PC-9 (cell line): ENCODE results near the gene TTC24. TPM values are rescaled to one million over a fixed set of nuclear protein-coding genes. Genes with fewer than 3 reads are reported as not detected.

ENCODE experiments used
- BruUV-seq: library from RNA; stranded (reverse); fragments of 400-500 nt; replicated peaks from 2 replicates; lab custom pipeline; 2021; lab: Mats Ljungman, UMichigan
- CTCF ChIA-PET: fragments of 300-600 bp; sonication (Branson Sonifier 250); formaldehyde crosslinking; loops from one replicate; lab custom pipeline; 2022; ENCODE audit warnings: antibody characterized with exemption; lab: Charles Lee
- POLR2A ChIA-PET: fragments of 300-600 bp; sonication (Branson Sonifier 250); formaldehyde crosslinking; loops from one replicate; lab custom pipeline; 2022; ENCODE audit warnings: antibody characterized with exemption; ENCODE audit not compliant: unreplicated experiment; lab: Charles Lee
- DNase-seq, 2 experiments: peaks; one replicate each; pipeline versions ENCODE4 v3.0.0 to v3.0.0-alpha.2; 2015 to 2022; ENCODE audit warnings: mixed read lengths in 1 of 2
- H2AFZ ChIP-seq: fragments of 200-600 bp; sonication (generic); 2 replicates; pipeline ENCODE4 v1.8.1; 2017; ENCODE audit warnings: antibody characterized with exemption
- H3F3A ChIP-seq: fragments of 200-600 bp; sonication (generic); 2 replicates; pipeline ENCODE4 v1.8.1; 2017; ENCODE audit warnings: antibody characterized with exemption, mild to moderate bottlenecking, low read depth; ENCODE audit not compliant: insufficient read depth
- H3K27ac ChIP-seq: fragments of 200-600 bp; sonication (generic); 2 replicates; pipeline ENCODE4 v1.6.1; 2016; ENCODE audit warnings: mixed run types
- H3K27me3 ChIP-seq: fragments of 200-600 bp; sonication (generic); 2 replicates; pipeline ENCODE4 v1.6.1; 2016; ENCODE audit warnings: low read depth, mixed run types; ENCODE audit not compliant: insufficient read depth
- H3K36me3 ChIP-seq: fragments of 200-600 bp; sonication (generic); 2 replicates; pipeline ENCODE4 v1.6.1; 2016; ENCODE audit warnings: low read depth, mixed run types
- H3K4me1 ChIP-seq: fragments of 200-600 bp; sonication (generic); replicated peaks from 2 replicates; pipeline ENCODE4 v1.6.1; 2016; ENCODE audit warnings: mixed run types; ENCODE audit not compliant: insufficient read depth
- H3K4me2 ChIP-seq: fragments of 200-600 bp; sonication (generic); 2 replicates; pipeline ENCODE4 v1.6.1; 2017; ENCODE audit warnings: mixed run types
- H3K4me3 ChIP-seq: fragments of 200-600 bp; sonication (generic); 2 replicates; pipeline ENCODE4 v1.6.1; 2016; ENCODE audit warnings: mixed run types
- H3K79me2 ChIP-seq: fragments of 200-600 bp; sonication (generic); 2 replicates; pipeline ENCODE4 v1.6.1; 2017; ENCODE audit warnings: low read depth, mixed run types
- H3K9me2 ChIP-seq: fragments of 200-600 bp; sonication (generic); 2 replicates; pipeline ENCODE4 v1.8.1; 2017; ENCODE audit warnings: mild to moderate bottlenecking; ENCODE audit not compliant: insufficient read depth
- H3K9me3 ChIP-seq: fragments of 200-600 bp; sonication (generic); 2 replicates; pipeline ENCODE4 v1.8.1; 2016; ENCODE audit warnings: low read depth; ENCODE audit not compliant: insufficient read depth
- H4K20me1 ChIP-seq: fragments of 200-600 bp; sonication (generic); 2 replicates; pipeline ENCODE4 v1.8.1; 2017; ENCODE audit not compliant: insufficient read depth
- CTCF ChIP-seq: fragments of 200-600 bp; sonication (generic); conservative IDR thresholded peaks from 2 replicates; pipeline ENCODE4 v1.6.1; 2017; ENCODE audit warnings: mixed run types, antibody characterized with exemption, mild to moderate bottlenecking, moderate library complexity
- EZH2 ChIP-seq: fragments of 200-600 bp; sonication (generic); IDR thresholded peaks from 2 replicates; pipeline ENCODE4 v1.8.0; 2017; ENCODE audit warnings: antibody characterized with exemption, low read depth
- intact Hi-C: fragments of 100-400 bp; cut with micrococcal nuclease; formaldehyde crosslinking; loops from one replicate; pipeline ENCODE4 v1.10.0; 2022; ENCODE audit not compliant: unreplicated experiment
- total RNA-seq: library from RNA; stranded (reverse); gene quantifications from 2 replicates; pipeline ENCODE4 v1.2.3, GENCODE V29; 2021

Gene TTC24
- total RNA-seq, 1 experiment from 2014 or later: not detected

- Histone ChIP-seq H3K4me1 (peaks cover 20% of the 10 kb centered on the region), H3K27ac (no peak overlapping the region), H3K4me2 (no peak overlapping the region), H3F3A (peaks cover 4% of the 10 kb centered on the region; the same call in 1 of the 2 replicates), H3K4me3 (no peak overlapping the region), H3K36me3 (no peaks in the 10 kb centered on the region), H2AFZ (no peak overlapping the region), H3K9me3 (no peaks in the 10 kb centered on the region), H3K27me3 (peaks cover 30% of the 10 kb centered on the region), H4K20me1 (no peaks in the 10 kb centered on the region), H3K79me2 (no peaks in the 10 kb centered on the region), H3K9me2 (no peaks in the 10 kb centered on the region)
- POLR2A ChIA-PET: no interaction called here
- intact Hi-C loops: no loop called here
- TF ChIP-seq EZH2 (no peak), CTCF (no peak)
- DNase-seq: no peak
- BruUV-seq: no TSS peak
- CTCF ChIA-PET: interaction anchor here (0.6 to 0.7 kb wide), 2 partner anchors 11 to 15 kb away, joined by 3 read pairs; no protein-coding TSS in a partner anchor
These were observed 33.1 kb downstream of the TTC24 start for GRCh38 chr1:156612666-156613065.

GRCh38 chr1:156615946-156616345 is 36.4 kb downstream of the TTC24 start:
- peak overlapping the region; percentile 46 for H3K4me2 ChIP-seq
- CTCF ChIA-PET: interaction anchor here (0.7 kb wide), 1 partner anchor 376 kb away, joined by 3 read pairs; no protein-coding TSS in a partner anchor
- peak overlapping the region; percentile 35; the same call in 1 of the 2 replicates for H2AFZ ChIP-seq

GRCh38 chr1:156616463-156616862 is 36.9 kb downstream of the TTC24 start:
- Histone ChIP-seq H4K20me1 (no peaks in the 10 kb centered on the region; the same call in 1 of the 2 replicates), H3K27ac (no peak overlapping the region), H3K36me3 (no peaks in the 10 kb centered on the region), H3K79me2 (no peaks in the 10 kb centered on the region), H3F3A (0 out of 2 replicates have a peak, but pooled peaks cover 9% of the 10 kb centered on the region), H2AFZ (peak overlapping the region; percentile 35; the same call in 1 of the 2 replicates), H3K4me3 (no peak overlapping the region), H3K4me2 (peak overlapping the region; percentile 46), H3K9me3 (no peaks in the 10 kb centered on the region), H3K4me1 (peaks cover 8% of the 10 kb centered on the region), H3K27me3 (peaks cover 57% of the 10 kb centered on the region), H3K9me2 (no peaks in the 10 kb centered on the region)
- ChIA-PET CTCF (no interaction called here), POLR2A (no interaction called here)
- DNase-seq: no peak
- BruUV-seq: no TSS peak
- intact Hi-C loops: no loop called here
- TF ChIP-seq EZH2: no peak
- no peak for TF ChIP-seq CTCF

More at GRCh38 chr1:156615946-156616345, 36.4 kb downstream of the TTC24 start:
- Histone ChIP-seq H3K9me3 (no peaks in the 10 kb centered on the region), H3K4me1 (peaks cover 8% of the 10 kb centered on the region), H3K9me2 (no peaks in the 10 kb centered on the region), H3K36me3 (no peaks in the 10 kb centered on the region), H3F3A (0 out of 2 replicates have a peak, but pooled peaks cover 9% of the 10 kb centered on the region), H3K27ac (no peak overlapping the region), H4K20me1 (no peaks in the 10 kb centered on the region; the same call in 1 of the 2 replicates), H3K27me3 (peaks cover 57% of the 10 kb centered on the region), H3K79me2 (no peaks in the 10 kb centered on the region), H3K4me3 (no peak overlapping the region)
- DNase-seq: no peak
- no TSS peak for BruUV-seq
- POLR2A ChIA-PET: no interaction called here
- TF ChIP-seq CTCF: no peak
- no peak for TF ChIP-seq EZH2
- intact Hi-C loops: no loop called here
